HG02588 (cell line): ENCODE results near the gene HMGA1.

Experiments used
- ATAC-seq: cut with Tn5 transposase; IDR thresholded peaks from one replicate; pipeline ENCODE4 v1.9.1; 2021; ENCODE audit warnings: mild to moderate bottlenecking, moderate library complexity; ENCODE audit not compliant: unreplicated experiment

HMGA1 gene

GRCh38 chr6:34236443-34237315 is at the start of gene HMGA1:
Gene HMGA1 (plus strand): TSS chr6:34236873. CDS start chr6:34240781, 3,908 bp downstream.
- peak; percentile 52 for ATAC-seq

GRCh38 chr6:34189806-34190503 is 46.7 kb upstream of the HMGA1 start:
- ATAC-seq: no peak

- ATAC-seq: no peak
These were observed 46.1 kb upstream of the HMGA1 start for GRCh38 chr6:34190504-34191122.

GRCh38 chr6:34194772-34195171 is 41.9 kb upstream of the HMGA1 start:
- ATAC-seq: no peak

- ATAC-seq: no peak
These were observed 41.0 kb upstream of the HMGA1 start for GRCh38 chr6:34195726-34196115.

GRCh38 chr6:34196116-34196832 is 40.4 kb upstream of the HMGA1 start:
- no peak for ATAC-seq

GRCh38 chr6:34196833-34197195 is 39.9 kb upstream of the HMGA1 start:
- no peak for ATAC-seq

- ATAC-seq: no peak
These were observed 36.2 kb upstream of the HMGA1 start for GRCh38 chr6:34200340-34200971.

- no peak for ATAC-seq
These were observed 35.1 kb upstream of the HMGA1 start for GRCh38 chr6:34201455-34202107.

- ATAC-seq: no peak
These were observed 34.1 kb upstream of the HMGA1 start for GRCh38 chr6:34202329-34203201.

GRCh38 chr6:34204693-34205092 is 32.0 kb upstream of the HMGA1 start:
- no peak for ATAC-seq

- no peak for ATAC-seq
These were observed 31.2 kb upstream of the HMGA1 start for GRCh38 chr6:34205466-34205865.

GRCh38 chr6:34205916-34206315 is 30.8 kb upstream of the HMGA1 start:
- ATAC-seq: no peak

- no peak for ATAC-seq
These were observed 29.9 kb upstream of the HMGA1 start for GRCh38 chr6:34206726-34207125.

GRCh38 chr6:34207695-34208443 is 28.8 kb upstream of the HMGA1 start:
- no peak for ATAC-seq

GRCh38 chr6:34213772-34214171 is 22.9 kb upstream of the HMGA1 start:
- no peak for ATAC-seq

GRCh38 chr6:34218691-34219090 is 18.0 kb upstream of the HMGA1 start:
- no peak for ATAC-seq

GRCh38 chr6:34223381-34223955 is 13.2 kb upstream of the HMGA1 start:
- peak; percentile 16 for ATAC-seq
